ENCODE measurements around the gene CEP63. TPM values are rescaled to one million over a fixed set of nuclear protein-coding genes. Genes with fewer than 3 reads are reported as not detected.

CEP63 gene
- total RNA-seq, 1 experiment from 2014 or later = 10.7 TPM

- no peaks in the 10 kb centered on the region for H3K27me3 ChIP-seq (ENCODE audit: low read length)
- H3K79me2 ChIP-seq (ENCODE audit: low read length) = peaks cover 86% of the 10 kb centered on the region
- peaks cover 6% of the 10 kb centered on the region; the same call in 1 of the 2 replicates for H3K9me3 ChIP-seq (ENCODE audit: low read length)
- no peak overlapping the region for H2AFZ ChIP-seq (ENCODE audit: low read length)
- H3K9me2 ChIP-seq (replicated peaks; ENCODE audit: insufficient read depth, low read length) = no peaks in the 10 kb centered on the region
- no peak overlapping the region for H3K27ac ChIP-seq (ENCODE audit: low read length)
- H3K4me2 ChIP-seq (ENCODE audit: low read depth, low read length, poor library complexity, severe bottlenecking) = no peak overlapping the region
- H3K4me3 ChIP-seq (ENCODE audit: low read length) = no peak overlapping the region
- H4K20me1 ChIP-seq (ENCODE audit: insufficient read depth, low read depth, low read length) = no peaks in the 10 kb centered on the region
- H3K4me1 ChIP-seq (ENCODE audit: low read length) = no peaks in the 10 kb centered on the region
- no peak for DNase-seq
- H3K9ac ChIP-seq (ENCODE audit: low read length) = no peak overlapping the region
- H3K36me3 ChIP-seq (ENCODE audit: insufficient read depth, low read length) = peaks cover 52% of the 10 kb centered on the region
These were observed 18.3 kb downstream of the CEP63 start for GRCh38 chr3:134504132-134504531.

- Histone ChIP-seq H3K27me3 (ENCODE audit: low read length) (no peaks in the 10 kb centered on the region), H3K4me3 (ENCODE audit: low read length) (no peak overlapping the region), H3K36me3 (ENCODE audit: insufficient read depth, low read length) (peaks cover 55% of the 10 kb centered on the region), H2AFZ (ENCODE audit: low read length) (no peak overlapping the region), H3K4me1 (ENCODE audit: low read length) (no peaks in the 10 kb centered on the region), H3K4me2 (ENCODE audit: low read depth, low read length, poor library complexity, severe bottlenecking) (no peak overlapping the region), H3K9me2 (replicated peaks; ENCODE audit: insufficient read depth, low read length) (no peaks in the 10 kb centered on the region), H4K20me1 (ENCODE audit: insufficient read depth, low read depth, low read length) (no peaks in the 10 kb centered on the region), H3K9ac (ENCODE audit: low read length) (no peak overlapping the region), H3K27ac (ENCODE audit: low read length) (no peak overlapping the region), H3K79me2 (ENCODE audit: low read length) (peaks cover 80% of the 10 kb centered on the region), H3K9me3 (ENCODE audit: low read length) (peaks cover 6% of the 10 kb centered on the region; the same call in 1 of the 2 replicates)
- DNase-seq = no peak
These were observed 19.6 kb downstream of the CEP63 start for GRCh38 chr3:134505485-134505884.

DNA sequence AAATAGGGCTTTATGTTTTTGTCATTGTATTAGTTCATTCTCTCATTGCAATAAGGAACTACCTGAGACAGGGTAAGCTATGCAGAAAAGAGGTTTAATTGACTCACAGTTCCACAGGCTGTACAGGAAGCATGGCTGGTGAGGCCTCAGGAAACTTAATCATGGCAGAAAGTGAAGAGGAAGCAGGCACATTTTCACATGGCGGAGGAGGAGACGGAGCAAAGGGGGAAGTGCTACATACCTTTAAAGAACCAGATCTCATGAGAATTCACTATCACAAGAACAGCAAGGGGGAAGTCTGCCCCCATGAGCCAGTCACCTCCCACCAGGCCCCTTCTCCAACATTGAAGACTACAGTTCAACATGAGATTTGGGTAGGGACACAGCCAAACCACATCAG, 25.6 kb downstream of the CEP63 start:
- Histone ChIP-seq H3K9ac (ENCODE audit: low read length) (no peak overlapping the region), H3K4me1 (ENCODE audit: low read length) (no peaks in the 10 kb centered on the region), H2AFZ (ENCODE audit: low read length) (no peak overlapping the region), H4K20me1 (ENCODE audit: insufficient read depth, low read depth, low read length) (no peaks in the 10 kb centered on the region), H3K79me2 (ENCODE audit: low read length) (peaks cover 27% of the 10 kb centered on the region), H3K27ac (ENCODE audit: low read length) (no peak overlapping the region), H3K4me3 (ENCODE audit: low read length) (no peak overlapping the region), H3K4me2 (ENCODE audit: low read depth, low read length, poor library complexity, severe bottlenecking) (no peak overlapping the region), H3K27me3 (ENCODE audit: low read length) (no peaks in the 10 kb centered on the region), H3K36me3 (ENCODE audit: insufficient read depth, low read length) (peaks cover 36% of the 10 kb centered on the region; the same call in 1 of the 2 replicates), H3K9me2 (replicated peaks; ENCODE audit: insufficient read depth, low read length) (no peaks in the 10 kb centered on the region), H3K9me3 (ENCODE audit: low read length) (no peaks in the 10 kb centered on the region)
- DNase-seq = no peak

- H3K27me3 ChIP-seq (ENCODE audit: low read length) = no peaks in the 10 kb centered on the region
- no peak for DNase-seq
- H2AFZ ChIP-seq (ENCODE audit: low read length) = no peak overlapping the region
- H3K9ac ChIP-seq (ENCODE audit: low read length) = no peak overlapping the region
- no peaks in the 10 kb centered on the region for H4K20me1 ChIP-seq (ENCODE audit: insufficient read depth, low read depth, low read length)
- H3K4me2 ChIP-seq (ENCODE audit: low read depth, low read length, poor library complexity, severe bottlenecking) = no peak overlapping the region
- H3K4me1 ChIP-seq (ENCODE audit: low read length) = peaks cover 5% of the 10 kb centered on the region; the same call in 1 of the 2 replicates
- H3K9me3 ChIP-seq (ENCODE audit: low read length) = peaks cover 7% of the 10 kb centered on the region; the same call in 1 of the 2 replicates
- H3K27ac ChIP-seq (ENCODE audit: low read length) = no peak overlapping the region
- H3K79me2 ChIP-seq (ENCODE audit: low read length) = peaks cover 10% of the 10 kb centered on the region
- H3K36me3 ChIP-seq (ENCODE audit: insufficient read depth, low read length) = peaks cover 11% of the 10 kb centered on the region; the same call in 1 of the 2 replicates
- H3K4me3 ChIP-seq (ENCODE audit: low read length) = no peak overlapping the region
- H3K9me2 ChIP-seq (replicated peaks; ENCODE audit: insufficient read depth, low read length) = no peaks in the 10 kb centered on the region
These were observed 31.0 kb downstream of the CEP63 start for GRCh38 chr3:134516905-134517304.

DNA sequence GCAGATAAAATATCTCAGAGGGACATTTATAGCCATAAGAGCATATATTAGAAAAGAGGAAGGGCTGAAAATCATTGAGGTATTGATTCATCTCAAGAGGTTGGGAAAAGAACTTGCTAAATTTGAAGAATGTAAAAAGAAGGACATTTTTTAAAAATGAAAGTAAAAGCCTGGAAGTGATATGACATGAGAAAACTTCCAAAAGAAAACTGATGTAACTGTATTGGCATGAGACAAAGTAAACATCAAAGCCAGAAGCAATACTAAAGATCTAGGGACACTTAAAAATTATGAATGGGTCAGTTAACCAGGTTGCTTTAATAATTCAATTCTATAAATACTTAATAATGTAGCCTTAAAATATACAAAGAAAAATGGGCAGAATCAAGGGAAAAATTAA, 31.9 kb downstream of the CEP63 start:
- H3K9me2 ChIP-seq (replicated peaks; ENCODE audit: insufficient read depth, low read length) = no peaks in the 10 kb centered on the region
- peaks cover 5% of the 10 kb centered on the region; the same call in 1 of the 2 replicates for H3K4me1 ChIP-seq (ENCODE audit: low read length)
- peaks cover 11% of the 10 kb centered on the region; the same call in 1 of the 2 replicates for H3K9me3 ChIP-seq (ENCODE audit: low read length)
- H3K4me3 ChIP-seq (ENCODE audit: low read length) = no peak overlapping the region
- no peak overlapping the region for H3K9ac ChIP-seq (ENCODE audit: low read length)
- no peaks in the 10 kb centered on the region for H4K20me1 ChIP-seq (ENCODE audit: insufficient read depth, low read depth, low read length)
- peaks cover 10% of the 10 kb centered on the region for H3K36me3 ChIP-seq (ENCODE audit: insufficient read depth, low read length)
- no peaks in the 10 kb centered on the region for H3K27me3 ChIP-seq (ENCODE audit: low read length)
- no peak overlapping the region for H3K4me2 ChIP-seq (ENCODE audit: low read depth, low read length, poor library complexity, severe bottlenecking)
- H2AFZ ChIP-seq (ENCODE audit: low read length) = no peak overlapping the region
- peaks cover 12% of the 10 kb centered on the region for H3K79me2 ChIP-seq (ENCODE audit: low read length)
- DNase-seq = no peak
- no peak overlapping the region for H3K27ac ChIP-seq (ENCODE audit: low read length)

DNA sequence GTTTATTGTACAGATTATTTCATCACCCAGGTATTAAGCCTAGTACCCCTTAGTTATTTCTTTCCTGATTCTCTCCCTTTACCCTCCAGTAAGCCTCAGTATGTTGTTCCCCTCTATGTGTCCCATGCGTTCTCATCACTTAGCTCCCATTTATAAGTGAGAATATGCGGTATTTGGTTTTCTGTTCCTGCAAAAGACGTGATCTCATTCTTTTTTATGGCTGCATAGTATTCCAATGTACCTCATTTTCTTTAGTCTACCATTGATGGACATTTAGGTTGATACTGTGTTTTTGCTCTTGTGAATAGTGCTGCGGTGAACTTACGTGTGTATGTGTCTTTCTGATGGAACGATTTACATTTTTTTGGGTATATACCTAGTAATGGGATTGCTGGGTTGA, 36.7 kb downstream of the CEP63 start:
- no peak overlapping the region for H3K27ac ChIP-seq (ENCODE audit: low read length)
- H3K9me3 ChIP-seq (ENCODE audit: low read length) = peaks cover 19% of the 10 kb centered on the region
- peaks cover 56% of the 10 kb centered on the region for H3K79me2 ChIP-seq (ENCODE audit: low read length)
- H3K27me3 ChIP-seq (ENCODE audit: low read length) = no peaks in the 10 kb centered on the region
- H3K9ac ChIP-seq (ENCODE audit: low read length) = no peak overlapping the region
- H2AFZ ChIP-seq (ENCODE audit: low read length) = no peak overlapping the region
- H3K4me1 ChIP-seq (ENCODE audit: low read length) = no peaks in the 10 kb centered on the region; the same call in 1 of the 2 replicates
- no peaks in the 10 kb centered on the region for H3K9me2 ChIP-seq (replicated peaks; ENCODE audit: insufficient read depth, low read length)
- DNase-seq = no peak
- peaks cover 2% of the 10 kb centered on the region for H3K36me3 ChIP-seq (ENCODE audit: insufficient read depth, low read length)
- H3K4me2 ChIP-seq (ENCODE audit: low read depth, low read length, poor library complexity, severe bottlenecking) = no peak overlapping the region
- H4K20me1 ChIP-seq (ENCODE audit: insufficient read depth, low read depth, low read length) = no peaks in the 10 kb centered on the region
- H3K4me3 ChIP-seq (ENCODE audit: low read length) = no peak overlapping the region

DNA sequence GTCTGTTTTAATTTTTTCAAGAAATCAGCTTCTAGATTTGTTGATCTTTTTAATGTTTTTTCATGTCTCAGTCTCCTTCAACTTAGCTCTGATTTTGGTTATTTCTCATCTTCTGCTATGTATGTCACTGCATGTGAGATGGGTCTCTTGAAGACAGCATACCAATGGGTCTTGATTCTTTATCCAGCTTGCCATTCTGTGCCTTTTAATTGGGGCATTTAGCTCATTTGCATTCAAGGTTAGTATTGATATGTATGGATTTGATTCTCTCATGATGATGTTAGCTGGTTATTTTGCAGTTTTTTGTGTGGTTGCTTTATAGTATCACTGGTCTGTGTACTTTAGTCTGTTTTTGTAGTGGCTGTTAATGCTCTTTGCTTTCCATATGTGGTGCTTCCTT, 39.4 kb downstream of the CEP63 start:
- no peaks in the 10 kb centered on the region for H3K4me1 ChIP-seq (ENCODE audit: low read length)
- no peaks in the 10 kb centered on the region for H3K9me2 ChIP-seq (replicated peaks; ENCODE audit: insufficient read depth, low read length)
- no peak overlapping the region for H3K4me3 ChIP-seq (ENCODE audit: low read length)
- no peak overlapping the region for H3K27ac ChIP-seq (ENCODE audit: low read length)
- peaks cover 15% of the 10 kb centered on the region for H3K9me3 ChIP-seq (ENCODE audit: low read length)
- no peaks in the 10 kb centered on the region for H4K20me1 ChIP-seq (ENCODE audit: insufficient read depth, low read depth, low read length)
- no peak overlapping the region for H2AFZ ChIP-seq (ENCODE audit: low read length)
- peaks cover 2% of the 10 kb centered on the region; the same call in 1 of the 2 replicates for H3K36me3 ChIP-seq (ENCODE audit: insufficient read depth, low read length)
- no peak overlapping the region for H3K9ac ChIP-seq (ENCODE audit: low read length)
- no peaks in the 10 kb centered on the region for H3K27me3 ChIP-seq (ENCODE audit: low read length)
- peaks cover 73% of the 10 kb centered on the region for H3K79me2 ChIP-seq (ENCODE audit: low read length)
- H3K4me2 ChIP-seq (ENCODE audit: low read depth, low read length, poor library complexity, severe bottlenecking) = no peak overlapping the region
- DNase-seq = no peak

- Histone ChIP-seq H3K4me2 (ENCODE audit: low read depth, low read length, poor library complexity, severe bottlenecking) (no peak overlapping the region), H3K4me3 (ENCODE audit: low read length) (no peak overlapping the region), H3K9ac (ENCODE audit: low read length) (no peak overlapping the region), H3K79me2 (ENCODE audit: low read length) (peaks cover 77% of the 10 kb centered on the region), H4K20me1 (ENCODE audit: insufficient read depth, low read depth, low read length) (no peaks in the 10 kb centered on the region), H2AFZ (ENCODE audit: low read length) (no peak overlapping the region), H3K4me1 (ENCODE audit: low read length) (no peaks in the 10 kb centered on the region), H3K36me3 (ENCODE audit: insufficient read depth, low read length) (peaks cover 2% of the 10 kb centered on the region; the same call in 1 of the 2 replicates), H3K27me3 (ENCODE audit: low read length) (no peaks in the 10 kb centered on the region), H3K9me2 (replicated peaks; ENCODE audit: insufficient read depth, low read length) (no peaks in the 10 kb centered on the region), H3K9me3 (ENCODE audit: low read length) (peaks cover 15% of the 10 kb centered on the region), H3K27ac (ENCODE audit: low read length) (no peak overlapping the region)
- no peak for DNase-seq
These were observed 40.5 kb downstream of the CEP63 start for GRCh38 chr3:134526319-134526718.
